IPS-15b (cell line): ENCODE data around the gene PACS2.
A peak's percentile ranks its signal among the peaks of the same experiment; 100 is the strongest.

Source experiments
- H3K27me3 ChIP-seq: one replicate; pipeline ENCODE4 v1.6.1; 2013; ENCODE audit warnings: low read length; ENCODE audit not compliant: control insufficient read depth, insufficient read depth
- H3K36me3 ChIP-seq: one replicate; pipeline ENCODE4 v1.6.1; 2013; ENCODE audit warnings: low read length; ENCODE audit not compliant: control insufficient read depth, insufficient read depth
- H3K4me1 ChIP-seq: one replicate; pipeline ENCODE4 v1.6.1; 2013; ENCODE audit warnings: mild to moderate bottlenecking, low read length; ENCODE audit not compliant: control insufficient read depth, insufficient read depth
- H3K4me3 ChIP-seq: one replicate; pipeline ENCODE4 v1.5.1; 2013; ENCODE audit warnings: low read depth, low read length
- H3K9ac ChIP-seq: one replicate; pipeline ENCODE4 v1.6.1; 2013; ENCODE audit warnings: low read depth, mild to moderate bottlenecking, low read length
- H3K9me3 ChIP-seq: one replicate; pipeline ENCODE4 v1.6.1; 2013; ENCODE audit warnings: mild to moderate bottlenecking, low read length; ENCODE audit not compliant: control insufficient read depth, insufficient read depth

Gene PACS2

GRCh38 chr14:105307052-105307727, 7.4 kb upstream of the PACS2 start:
- no peak overlapping the region for H3K4me3 ChIP-seq
- peaks cover 2% of the 10 kb centered on the region for H3K27me3 ChIP-seq
- H3K36me3 ChIP-seq, result no peaks in the 10 kb centered on the region
- peaks cover 9% of the 10 kb centered on the region for H3K4me1 ChIP-seq
- no peaks in the 10 kb centered on the region for H3K9me3 ChIP-seq
- no peak overlapping the region for H3K9ac ChIP-seq

- Histone ChIP-seq H3K9ac (no peak overlapping the region), H3K36me3 (no peaks in the 10 kb centered on the region), H3K4me1 (peaks cover 11% of the 10 kb centered on the region), H3K4me3 (no peak overlapping the region), H3K27me3 (no peaks in the 10 kb centered on the region), H3K9me3 (no peaks in the 10 kb centered on the region)
Measured at GRCh38 chr14:105309371-105309770, 5.2 kb upstream of the PACS2 start.

- Histone ChIP-seq H3K9ac (no peak overlapping the region), H3K4me3 (no peak overlapping the region)
Measured at GRCh38 chr14:105311838-105312237, 2.7 kb upstream of the PACS2 start.

GRCh38 chr14:105312973-105313372, 1.6 kb upstream of the PACS2 start:
- Histone ChIP-seq H3K9me3 (no peaks in the 10 kb centered on the region), H3K36me3 (no peaks in the 10 kb centered on the region), H3K27me3 (no peaks in the 10 kb centered on the region), H3K4me3 (no peak overlapping the region), H3K4me1 (peaks cover 5% of the 10 kb centered on the region), H3K9ac (no peak overlapping the region)

More at GRCh38 chr14:105311838-105312237, 2.7 kb upstream of the PACS2 start:
- H3K9me3 ChIP-seq, result no peaks in the 10 kb centered on the region
- H3K4me1 ChIP-seq, result peaks cover 9% of the 10 kb centered on the region
- H3K27me3 ChIP-seq, result no peaks in the 10 kb centered on the region
- no peaks in the 10 kb centered on the region for H3K36me3 ChIP-seq

- Histone ChIP-seq H3K27me3 (no peaks in the 10 kb centered on the region), H3K4me3 (peak overlapping the region; percentile 53), H3K36me3 (no peaks in the 10 kb centered on the region), H3K4me1 (peaks cover 5% of the 10 kb centered on the region), H3K9me3 (no peaks in the 10 kb centered on the region), H3K9ac (no peak overlapping the region)
Measured at GRCh38 chr14:105313381-105314286, 914 bp upstream of the PACS2 start.

GRCh38 chr14:105315211-105315721, 718 bp downstream of the PACS2 start:
- Histone ChIP-seq H3K9me3 (no peaks in the 10 kb centered on the region), H3K27me3 (no peaks in the 10 kb centered on the region), H3K4me3 (peak overlapping the region; percentile 71), H3K36me3 (no peaks in the 10 kb centered on the region), H3K9ac (no peak overlapping the region), H3K4me1 (peaks cover 5% of the 10 kb centered on the region)

- Histone ChIP-seq H3K27me3 (no peaks in the 10 kb centered on the region), H3K9me3 (no peaks in the 10 kb centered on the region), H3K4me1 (peaks cover 5% of the 10 kb centered on the region), H3K36me3 (no peaks in the 10 kb centered on the region), H3K4me3 (peak overlapping the region; percentile 71), H3K9ac (no peak overlapping the region)
Measured at GRCh38 chr14:105315941-105316576, 1.5 kb downstream of the PACS2 start.

- Histone ChIP-seq H3K4me3 (no peak overlapping the region), H3K27me3 (no peaks in the 10 kb centered on the region), H3K9me3 (no peaks in the 10 kb centered on the region), H3K9ac (no peak overlapping the region), H3K4me1 (peaks cover 4% of the 10 kb centered on the region), H3K36me3 (no peaks in the 10 kb centered on the region)
Measured at GRCh38 chr14:105316577-105316941, 2.0 kb downstream of the PACS2 start.

- H3K4me3 ChIP-seq, result no peak overlapping the region
- H3K27me3 ChIP-seq, result no peaks in the 10 kb centered on the region
- no peak overlapping the region for H3K9ac ChIP-seq
- peaks cover 2% of the 10 kb centered on the region for H3K4me1 ChIP-seq
- no peaks in the 10 kb centered on the region for H3K9me3 ChIP-seq
- H3K36me3 ChIP-seq, result no peaks in the 10 kb centered on the region
Measured at GRCh38 chr14:105316968-105317510, 2.5 kb downstream of the PACS2 start.

- Histone ChIP-seq H3K27me3 (no peaks in the 10 kb centered on the region), H3K4me1 (no peaks in the 10 kb centered on the region), H3K9ac (no peak overlapping the region), H3K36me3 (no peaks in the 10 kb centered on the region), H3K9me3 (no peaks in the 10 kb centered on the region), H3K4me3 (no peak overlapping the region)
Measured at GRCh38 chr14:105317546-105317945, 3.0 kb downstream of the PACS2 start.

- Histone ChIP-seq H3K36me3 (no peaks in the 10 kb centered on the region), H3K4me1 (peaks cover 13% of the 10 kb centered on the region), H3K9ac (no peak overlapping the region), H3K27me3 (no peaks in the 10 kb centered on the region), H3K4me3 (no peak overlapping the region), H3K9me3 (no peaks in the 10 kb centered on the region)
Measured at GRCh38 chr14:105322791-105323556, 8.4 kb downstream of the PACS2 start.
